SKM-1 treated with dmso at 0.1 percent for 144 hours (cell line): ENCODE data around the gene SLC22A3.

Experiments
- DNase-seq: peaks from one replicate; lab custom pipeline; 2025; ENCODE audit not compliant: unreplicated experiment; lab: John Stamatoyannopoulos, UW

The SLC22A3 gene

GRCh38 chr6:160500639-160501038, 152.5 kb downstream of the SLC22A3 start:
- no peak for DNase-seq
